Calu3 (cell line): ENCODE results near the gene GAL3ST2. TPM values are rescaled to one million over a fixed set of nuclear protein-coding genes. Genes with fewer than 3 reads are reported as not detected.
"Not testable (repeated sequence)": the region's sequence is repeated elsewhere in the genome, so short reads cannot be mapped to it uniquely, and the experiment has no call there.

Experiments used
- BruUV-seq: library from RNA; stranded (reverse); fragments of 400-500 nt; replicated peaks from 2 replicates; lab custom pipeline; 2021; lab: Mats Ljungman, UMichigan
- CTCF ChIA-PET: fragments of 300-600 bp; sonication (Branson Sonifier 250); formaldehyde crosslinking; loops from one replicate; lab custom pipeline; 2022; ENCODE audit warnings: antibody characterized with exemption; lab: Charles Lee
- DNase-seq: peaks from one replicate; pipeline ENCODE4 v3.0.0; 2022
- H3K27ac Mint-ChIP-seq: one replicate; pipeline ENCODE4 v1.8.0; 2022; ENCODE audit warnings: mixed read lengths; ENCODE audit not compliant: unreplicated experiment
- H3K27me3 Mint-ChIP-seq: one replicate; pipeline ENCODE4 v1.8.0; 2022; ENCODE audit warnings: mixed read lengths; ENCODE audit not compliant: unreplicated experiment
- H3K36me3 Mint-ChIP-seq: one replicate; pipeline ENCODE4 v1.8.0; 2022; ENCODE audit warnings: mild to moderate bottlenecking, moderate library complexity, mixed read lengths; ENCODE audit not compliant: insufficient read depth, unreplicated experiment
- H3K4me1 Mint-ChIP-seq: one replicate; pipeline ENCODE4 v1.8.0; 2022; ENCODE audit warnings: mild to moderate bottlenecking, low read depth, mixed read lengths; ENCODE audit not compliant: unreplicated experiment
- H3K4me3 Mint-ChIP-seq: one replicate; pipeline ENCODE4 v1.8.0; 2022; ENCODE audit warnings: mild to moderate bottlenecking, low read depth, moderate library complexity, mixed read lengths; ENCODE audit not compliant: unreplicated experiment
- H3K9me3 Mint-ChIP-seq: one replicate; pipeline ENCODE4 v1.8.0; 2022; ENCODE audit warnings: low read depth, mixed read lengths; ENCODE audit not compliant: unreplicated experiment
- CTCF ChIP-seq: fragments of 200-600 bp; IDR thresholded peaks from one replicate; pipeline ENCODE4 v1.8.0; 2022; ENCODE audit warnings: antibody characterized with exemption; ENCODE audit not compliant: unreplicated experiment
- intact Hi-C: fragments of 100-400 bp; cut with micrococcal nuclease; formaldehyde crosslinking; loops from one replicate; pipeline ENCODE4 v1.10.0; 2022; ENCODE audit not compliant: unreplicated experiment
- total RNA-seq: library from RNA; stranded (reverse); gene quantifications from 2 replicates; pipeline ENCODE4 v1.2.3, GENCODE V29; 2022

Gene GAL3ST2
- total RNA-seq, 1 experiment from 2014 or later, result not detected

GRCh38 chr2:241755777-241756176 is 20.8 kb upstream of the GAL3ST2 start:
- no peak for TF ChIP-seq CTCF
- intact Hi-C loops, result no loop called here
- CTCF ChIA-PET, result no interaction called here
- no TSS peak for BruUV-seq
- Mint-ChIP-seq H3K27ac (no peak overlapping the region), H3K27me3 (no peaks in the 10 kb centered on the region), H3K4me3 (no peak overlapping the region), H3K36me3 (peaks cover 16% of the 10 kb centered on the region), H3K9me3 (no peaks in the 10 kb centered on the region), H3K4me1 (no peaks in the 10 kb centered on the region)
- no peak for DNase-seq

- Mint-ChIP-seq H3K36me3 (peaks cover 23% of the 10 kb centered on the region), H3K27me3 (no peaks in the 10 kb centered on the region), H3K4me1 (no peaks in the 10 kb centered on the region), H3K9me3 (no peaks in the 10 kb centered on the region), H3K27ac (no peak overlapping the region), H3K4me3 (no peak overlapping the region)
- CTCF ChIA-PET, result no interaction called here
- DNase-seq, result no peak
- no TSS peak for BruUV-seq
- no peak for TF ChIP-seq CTCF
- intact Hi-C loops, result no loop called here
Measured at GRCh38 chr2:241759067-241759807, 17.4 kb upstream of the GAL3ST2 start.

- DNase-seq, BruUV-seq, CTCF ChIA-PET, intact Hi-C loops, H3K4me1 Mint-ChIP-seq, H3K9me3 Mint-ChIP-seq, H3K27ac Mint-ChIP-seq, H3K27me3 Mint-ChIP-seq, H3K4me3 Mint-ChIP-seq: not testable (repeated sequence)
- H3K36me3 Mint-ChIP-seq, result peaks cover 18% of the 10 kb centered on the region
Measured at GRCh38 chr2:241759893-241760292, 16.7 kb upstream of the GAL3ST2 start.

GRCh38 chr2:241760301-241760771 is 16.3 kb upstream of the GAL3ST2 start:
- Mint-ChIP-seq H3K4me1 (no peaks in the 10 kb centered on the region), H3K9me3 (no peaks in the 10 kb centered on the region), H3K4me3 (no peak overlapping the region), H3K27ac (no peak overlapping the region), H3K27me3 (no peaks in the 10 kb centered on the region), H3K36me3 (peaks cover 16% of the 10 kb centered on the region)
- no TSS peak for BruUV-seq
- no peak for TF ChIP-seq CTCF
- intact Hi-C loops, result no loop called here
- DNase-seq, result no peak
- CTCF ChIA-PET, result no interaction called here

- DNase-seq, result no peak
- intact Hi-C loops, result no loop called here
- no peak overlapping the region for H3K4me3 Mint-ChIP-seq
- H3K9me3 Mint-ChIP-seq, result no peaks in the 10 kb centered on the region
- CTCF ChIA-PET, result no interaction called here
- peaks cover 16% of the 10 kb centered on the region for H3K36me3 Mint-ChIP-seq
- no peak for TF ChIP-seq CTCF
- H3K4me1 Mint-ChIP-seq, result no peaks in the 10 kb centered on the region
- H3K27me3 Mint-ChIP-seq, result no peaks in the 10 kb centered on the region
- BruUV-seq, result no TSS peak
- no peak overlapping the region for H3K27ac Mint-ChIP-seq
Measured at GRCh38 chr2:241762321-241762932, 14.2 kb upstream of the GAL3ST2 start.
